ENCODE measurements around the gene ZNF264. TPM values are rescaled to one million over a fixed set of nuclear protein-coding genes. Genes with fewer than 3 reads are reported as not detected.
"Not testable (repeated sequence)": the region's sequence is repeated elsewhere in the genome, so short reads cannot be mapped to it uniquely, and the experiment has no call there.

Gene ZNF264
- total and polyA plus RNA-seq, 9 donors, result 7.0 to 56.6 (median 40.7) TPM

DNA sequence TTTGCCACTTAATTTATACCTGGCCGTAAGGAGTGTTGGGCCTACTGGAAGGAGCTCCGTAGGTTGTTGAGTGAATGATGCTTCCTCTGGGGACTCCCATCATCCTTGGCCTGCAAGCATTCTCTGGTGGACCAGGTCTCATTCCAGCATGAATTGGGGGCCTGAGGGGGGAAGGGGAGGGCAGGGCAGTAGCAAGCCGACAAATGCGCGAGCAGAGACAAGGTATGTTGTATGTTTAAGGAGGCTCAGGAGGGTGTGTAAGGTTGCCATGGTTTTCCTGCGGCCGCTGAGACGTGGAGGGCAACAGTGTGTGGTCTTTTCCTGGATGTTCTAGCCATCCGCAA is 749 bp downstream of the ZNF264 start:
- H3K4me1 ChIP-seq (ENCODE audit: insufficient read depth), result peaks cover 13% of the 10 kb centered on the region
- H3K27ac ChIP-seq, result peak overlapping the region; percentile 70
- peak overlapping the region; percentile 86 for H3K4me3 ChIP-seq
- H3K9me3 ChIP-seq, result peaks cover 0 to 4% of the 10 kb centered on the region in 2 donors
- TF ChIP-seq POLR2A (IDR thresholded peaks at IDR 0.05) (no peak), EP300 (IDR thresholded peaks at IDR 0.05) (no peak)
- TF ChIP-seq, protein P1, sequence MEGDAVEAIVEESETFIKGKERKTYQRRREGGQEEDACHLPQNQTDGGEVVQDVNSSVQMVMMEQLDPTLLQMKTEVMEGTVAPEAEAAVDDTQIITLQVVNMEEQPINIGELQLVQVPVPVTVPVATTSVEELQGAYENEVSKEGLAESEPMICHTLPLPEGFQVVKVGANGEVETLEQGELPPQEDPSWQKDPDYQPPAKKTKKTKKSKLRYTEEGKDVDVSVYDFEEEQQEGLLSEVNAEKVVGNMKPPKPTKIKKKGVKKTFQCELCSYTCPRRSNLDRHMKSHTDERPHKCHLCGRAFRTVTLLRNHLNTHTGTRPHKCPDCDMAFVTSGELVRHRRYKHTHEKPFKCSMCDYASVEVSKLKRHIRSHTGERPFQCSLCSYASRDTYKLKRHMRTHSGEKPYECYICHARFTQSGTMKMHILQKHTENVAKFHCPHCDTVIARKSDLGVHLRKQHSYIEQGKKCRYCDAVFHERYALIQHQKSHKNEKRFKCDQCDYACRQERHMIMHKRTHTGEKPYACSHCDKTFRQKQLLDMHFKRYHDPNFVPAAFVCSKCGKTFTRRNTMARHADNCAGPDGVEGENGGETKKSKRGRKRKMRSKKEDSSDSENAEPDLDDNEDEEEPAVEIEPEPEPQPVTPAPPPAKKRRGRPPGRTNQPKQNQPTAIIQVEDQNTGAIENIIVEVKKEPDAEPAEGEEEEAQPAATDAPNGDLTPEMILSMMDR (IDR thresholded peaks at IDR 0.05), result no peak
- intact Hi-C loops (cut with DNase I), result no loop called here
- 5 to 7% (median 6%) methylated on average over 9 of the region's 9 CpGs for WGBS, 3 donors
- DNase-seq, result no peak
- no peaks in the 10 kb centered on the region for H3K27me3 ChIP-seq
- H3K36me3 ChIP-seq, result no peaks in the 10 kb centered on the region

DNA sequence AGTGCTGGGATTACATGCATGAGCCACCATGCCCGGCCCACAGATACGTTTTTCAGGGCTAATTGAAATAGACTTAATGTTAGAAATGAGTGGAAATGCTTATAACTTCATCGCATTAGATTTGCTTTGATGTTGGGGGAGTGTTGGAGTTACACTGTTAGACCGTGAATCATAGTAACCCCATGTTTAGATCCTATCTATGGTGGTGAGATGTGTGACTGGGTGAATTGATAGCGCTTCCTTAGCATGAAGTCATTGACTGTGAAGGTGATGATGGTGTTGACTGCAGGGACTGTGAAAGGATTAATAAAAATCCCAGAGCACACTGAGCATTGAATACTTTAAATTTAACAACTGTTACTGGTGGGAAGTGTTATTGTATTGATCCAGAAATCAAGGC is 1.7 kb downstream of the ZNF264 start:
- H3K36me3 ChIP-seq, result no peaks in the 10 kb centered on the region
- intact Hi-C loops (cut with DNase I), result no loop called here
- H3K4me1 ChIP-seq (ENCODE audit: insufficient read depth), result peaks cover 13% of the 10 kb centered on the region
- TF ChIP-seq, protein P1 (IDR thresholded peaks at IDR 0.05), result no peak
- TF ChIP-seq POLR2A (IDR thresholded peaks at IDR 0.05), result no peak
- no peak for TF ChIP-seq EP300 (IDR thresholded peaks at IDR 0.05)
- H3K9me3 ChIP-seq, result no peaks in the 10 kb centered on the region
- H3K27me3 ChIP-seq, result no peaks in the 10 kb centered on the region
- H3K4me3 ChIP-seq, result no peak overlapping the region
- no peak for DNase-seq
- H3K27ac ChIP-seq, result no peak overlapping the region
- 90 to 95% (median 94%) methylated on average over 5 of the region's 5 CpGs for WGBS, 3 donors

DNA sequence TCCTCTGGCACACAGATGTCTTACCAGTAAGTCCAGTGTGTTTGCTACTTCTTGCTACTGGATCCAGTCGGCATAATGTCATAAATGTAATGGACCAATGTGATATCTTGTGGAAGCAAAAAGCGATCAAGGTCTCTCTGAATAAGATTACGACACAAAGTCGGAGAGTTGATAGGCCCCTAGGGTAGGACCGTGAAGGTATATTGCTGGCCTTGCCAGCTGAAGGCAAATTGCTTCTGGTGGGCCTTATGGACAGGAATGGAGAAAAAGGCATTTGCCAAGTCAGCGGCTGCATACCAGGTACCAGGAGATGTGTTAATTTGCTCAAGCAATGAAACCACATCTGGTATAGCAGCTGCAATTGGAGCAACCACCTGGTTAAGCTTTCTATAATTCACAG is 6.6 kb downstream of the ZNF264 start:
- H3K4me3 ChIP-seq; H3K4me1 ChIP-seq (ENCODE audit: insufficient read depth); intact Hi-C loops (cut with DNase I); H3K27ac ChIP-seq; H3K27me3 ChIP-seq; H3K9me3 ChIP-seq; DNase-seq; H3K36me3 ChIP-seq: not testable (repeated sequence)
- WGBS, 3 donors, result 97 to 99% (median 97%) methylated on average over 6 of the region's 6 CpGs

DNA sequence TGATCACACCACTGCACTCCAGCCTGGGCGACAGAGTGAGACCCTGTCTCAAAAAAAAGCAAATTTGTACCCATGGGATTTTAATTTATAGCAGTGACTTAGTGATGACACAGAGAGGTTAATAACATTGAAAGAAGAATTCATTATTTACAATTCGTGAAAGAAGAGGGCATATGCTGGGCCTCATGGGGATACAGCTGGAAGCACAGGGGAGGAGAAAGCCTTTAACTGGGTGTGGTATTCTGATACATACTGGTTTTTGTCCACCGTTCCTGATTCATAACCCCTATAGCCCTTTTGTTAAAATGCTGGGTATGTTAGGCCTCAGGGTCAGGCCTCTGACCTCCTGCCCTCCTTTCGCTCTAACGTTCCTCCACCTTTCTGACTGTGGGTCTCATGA is 10.9 kb downstream of the ZNF264 start:
- Histone ChIP-seq H3K27me3 (no peaks in the 10 kb centered on the region), H3K4me1 (ENCODE audit: insufficient read depth) (no peaks in the 10 kb centered on the region), H3K4me3 (no peak overlapping the region), H3K27ac (no peak overlapping the region), H3K36me3 (no peaks in the 10 kb centered on the region), H3K9me3 (peaks cover 0 to 31% of the 10 kb centered on the region in 2 donors)
- no peak for DNase-seq
- intact Hi-C loops (cut with DNase I), result no loop called here
- TF ChIP-seq EP300 (IDR thresholded peaks at IDR 0.05) (no peak), POLR2A (IDR thresholded peaks at IDR 0.05) (no peak)
- TF ChIP-seq, protein P1 (IDR thresholded peaks at IDR 0.05), result no peak
- WGBS, 3 donors, result 88 to 94% (median 89%) methylated on average over 5 of the region's 5 CpGs

DNA sequence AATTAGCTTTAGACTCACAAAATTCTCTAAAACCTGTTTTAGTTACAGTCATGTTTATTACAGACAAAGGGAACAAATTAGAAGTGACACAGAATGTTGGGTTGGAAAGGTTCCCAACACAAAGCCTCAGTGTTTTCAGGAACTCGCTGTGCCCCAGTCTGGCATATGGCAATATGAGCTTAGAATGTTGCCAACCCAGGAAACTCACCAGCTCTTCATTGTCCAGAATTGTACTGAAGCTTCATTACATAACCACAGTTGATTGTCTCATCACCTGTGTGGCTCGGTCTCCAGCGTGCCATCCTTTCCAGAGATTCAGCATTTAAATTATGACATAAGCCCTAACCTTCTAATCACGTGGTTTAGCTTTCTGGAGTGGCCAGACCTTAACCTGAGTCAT is 19.1 kb downstream of the ZNF264 start:
- WGBS, 3 donors, result 92 to 98% (median 98%) methylated on average over 4 of the region's 4 CpGs
- intact Hi-C loops (cut with DNase I), result no loop called here
- no peaks in the 10 kb centered on the region for H3K4me1 ChIP-seq (ENCODE audit: insufficient read depth)
- no peak for TF ChIP-seq EP300 (IDR thresholded peaks at IDR 0.05)
- TF ChIP-seq, protein P1 (IDR thresholded peaks at IDR 0.05), result no peak
- no peak for TF ChIP-seq POLR2A (IDR thresholded peaks at IDR 0.05)
- no peak overlapping the region for H3K4me3 ChIP-seq
- no peaks in the 10 kb centered on the region for H3K27me3 ChIP-seq
- no peak overlapping the region for H3K27ac ChIP-seq
- peaks cover 5% of the 10 kb centered on the region for H3K36me3 ChIP-seq
- peaks cover 15 to 58% of the 10 kb centered on the region in 2 donors for H3K9me3 ChIP-seq
- DNase-seq, result no peak

Measured in ovary (tissue), 9 donors.